NOMO-1 treated with DMSO at 0.1 percent for 48 hours (cell line): Measurements from ENCODE around the gene DOK1.

Experiments
- DNase-seq: peaks from one replicate; lab custom pipeline; 2025; ENCODE audit not compliant: unreplicated experiment; lab: John Stamatoyannopoulos, UW

The DOK1 gene

GRCh38 chr2:74553892-74554819 lies at the start of gene DOK1, which contains the start of gene LOXL3:
Gene DOK1 (plus strand): TSS chr2:74554720. CDS start chr2:74554755, 35 bp downstream.
Gene LOXL3 (minus strand): TSS chr2:74553942. CDS start chr2:74552634, 1,308 bp downstream.
- peak; percentile 66 for DNase-seq

- DNase-seq = no peak
Measured at GRCh38 chr2:74505448-74506246, 48.9 kb upstream of the DOK1 start.

DNA sequence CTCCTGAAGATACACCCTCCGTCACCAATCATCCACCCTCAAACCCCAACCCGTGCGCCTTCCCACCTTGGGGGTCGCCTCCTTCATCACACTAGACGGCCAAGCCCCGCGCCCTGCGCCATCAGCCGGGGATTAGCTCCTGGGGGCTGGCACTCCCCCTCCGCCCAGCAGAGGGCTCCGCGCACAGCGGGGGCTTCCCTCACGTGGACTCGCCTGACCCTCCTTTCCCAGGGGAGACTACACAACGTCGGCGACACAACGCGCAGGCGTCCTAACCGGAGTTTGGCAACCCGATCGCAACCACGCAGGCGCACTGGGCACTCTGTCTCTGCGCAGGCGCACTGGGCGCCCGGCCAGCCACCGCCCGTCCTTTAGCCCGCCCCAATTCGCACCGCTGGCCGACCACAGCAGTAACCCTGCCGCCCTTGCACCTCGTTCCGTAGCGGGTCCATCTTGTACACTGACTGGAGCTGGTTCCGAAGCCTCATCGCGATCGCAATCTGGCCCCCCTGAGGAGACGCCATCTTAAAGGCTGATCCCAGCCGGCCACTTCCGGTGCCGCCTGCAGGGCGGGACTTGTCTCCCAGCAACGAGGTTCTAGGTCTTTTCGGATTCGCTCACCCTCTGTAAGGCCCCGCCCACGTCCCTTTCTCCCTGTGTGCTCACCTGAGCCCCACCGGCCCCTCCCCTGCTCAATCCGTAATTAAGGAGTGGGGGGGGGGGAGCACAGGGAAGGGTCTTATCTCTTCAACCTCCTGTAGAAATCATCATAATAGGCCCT lies 47.2 kb upstream of the DOK1 start, which contains the start of gene PCGF1:
TSS of gene PCGF1 (minus strand) at position 551 of the 781 bp plus-strand sequence. CDS start at position 524, 27 bp downstream.
- DNase-seq = peak; percentile 93

GRCh38 chr2:74507926-74508520 lies 46.5 kb upstream of the DOK1 start:
- DNase-seq = no peak

DNA sequence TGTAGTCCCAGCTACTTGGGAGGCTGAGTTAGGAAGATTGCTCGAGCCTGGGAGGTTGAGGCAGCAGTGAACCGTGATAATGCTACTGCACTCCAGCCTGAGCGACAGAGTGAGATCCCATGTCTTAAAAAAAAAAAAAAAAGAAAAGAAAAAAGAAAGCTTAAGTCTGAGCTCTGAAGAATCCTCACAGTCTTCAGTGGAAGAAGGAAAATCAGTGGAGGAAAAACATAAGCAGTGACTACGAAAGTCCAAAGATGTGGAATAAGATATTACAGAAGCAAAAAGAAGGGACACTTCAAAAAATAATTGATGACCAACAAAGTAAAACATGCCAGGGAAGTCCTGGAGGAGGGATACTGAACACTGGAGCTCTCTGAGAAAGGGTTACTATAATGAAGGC lies 44.2 kb upstream of the DOK1 start:
- DNase-seq = no peak

DNA sequence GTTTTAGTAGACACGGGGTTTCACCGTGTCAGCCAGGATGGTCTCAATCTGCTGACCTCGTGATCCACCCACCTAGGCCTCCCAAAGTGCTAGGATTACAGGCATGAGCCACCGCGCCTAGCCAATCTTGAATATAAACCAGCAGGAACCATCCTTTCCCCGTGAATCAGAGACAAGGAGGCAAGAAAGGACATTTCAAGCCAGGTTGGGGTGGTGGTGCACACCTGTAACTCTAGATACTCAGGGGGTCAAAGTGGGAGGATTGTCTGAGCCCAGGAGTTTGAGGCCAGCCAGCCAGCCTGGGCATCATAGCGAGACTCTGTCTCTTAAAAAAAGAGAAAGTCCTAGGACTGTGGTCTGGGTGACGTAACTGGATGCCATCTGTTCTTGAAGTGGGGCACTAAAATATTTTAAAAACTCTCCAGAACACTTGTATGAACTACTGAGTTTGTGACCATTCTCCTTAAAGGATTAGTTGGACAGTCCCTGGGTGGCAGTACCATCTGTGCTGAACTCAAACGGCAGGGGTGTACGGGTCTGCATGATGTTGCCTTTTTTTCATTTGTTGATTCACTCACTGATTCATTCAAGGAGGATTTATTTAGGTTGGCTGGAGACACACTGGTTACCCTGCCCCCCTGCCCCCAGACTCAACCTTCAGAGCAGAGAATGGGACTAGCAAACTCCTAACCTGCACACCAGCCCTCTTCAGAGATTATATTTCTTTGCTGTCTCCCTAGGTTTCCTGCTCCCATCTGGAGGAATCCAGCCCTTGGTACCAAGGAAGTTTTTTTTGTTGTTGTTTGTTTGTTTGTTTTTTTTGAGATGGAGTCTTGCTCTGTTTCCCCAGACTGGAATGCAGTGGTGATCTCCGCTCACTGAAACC lies 43.2 kb upstream of the DOK1 start:
- no peak for DNase-seq

- no peak for DNase-seq
Measured at GRCh38 chr2:74512744-74513604, 41.5 kb upstream of the DOK1 start.

DNA sequence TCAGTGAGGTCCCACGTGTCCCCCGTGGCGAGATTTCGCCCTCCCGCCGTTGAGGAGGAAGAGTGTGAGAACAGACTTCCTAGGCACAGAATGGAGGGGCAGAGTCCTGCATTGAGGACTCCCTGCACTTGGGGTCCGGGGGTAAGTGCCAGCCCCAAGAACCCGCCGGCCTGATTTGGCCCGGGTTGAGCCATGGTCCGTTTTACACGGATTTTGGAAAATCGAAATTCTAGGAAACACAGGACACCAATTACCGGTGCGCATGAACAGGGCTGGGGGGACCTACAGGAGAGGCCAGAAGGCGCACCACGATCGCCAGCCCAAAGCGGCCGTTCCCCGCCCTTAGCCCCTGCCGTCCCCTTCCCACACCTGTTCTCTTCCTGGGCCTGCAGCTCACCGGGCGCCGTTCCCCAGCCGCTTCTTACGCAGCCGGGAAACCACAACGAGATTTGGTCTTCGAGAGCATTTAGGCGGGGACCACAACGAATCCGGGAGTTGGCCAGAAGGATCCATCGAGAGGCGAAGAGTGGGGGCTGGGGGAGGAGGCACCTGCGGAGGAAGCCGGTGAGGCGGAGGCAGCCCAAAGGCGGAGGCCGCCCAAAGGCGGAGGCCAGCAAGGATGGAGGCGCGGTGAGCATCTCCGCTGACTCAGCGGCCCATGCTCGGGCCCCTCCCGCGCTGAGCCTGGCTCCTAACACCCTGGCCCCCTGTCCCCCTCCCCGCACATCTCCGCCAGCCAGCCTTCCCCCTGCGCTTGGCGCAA lies 40.7 kb upstream of the DOK1 start:
- no peak for DNase-seq

DNA sequence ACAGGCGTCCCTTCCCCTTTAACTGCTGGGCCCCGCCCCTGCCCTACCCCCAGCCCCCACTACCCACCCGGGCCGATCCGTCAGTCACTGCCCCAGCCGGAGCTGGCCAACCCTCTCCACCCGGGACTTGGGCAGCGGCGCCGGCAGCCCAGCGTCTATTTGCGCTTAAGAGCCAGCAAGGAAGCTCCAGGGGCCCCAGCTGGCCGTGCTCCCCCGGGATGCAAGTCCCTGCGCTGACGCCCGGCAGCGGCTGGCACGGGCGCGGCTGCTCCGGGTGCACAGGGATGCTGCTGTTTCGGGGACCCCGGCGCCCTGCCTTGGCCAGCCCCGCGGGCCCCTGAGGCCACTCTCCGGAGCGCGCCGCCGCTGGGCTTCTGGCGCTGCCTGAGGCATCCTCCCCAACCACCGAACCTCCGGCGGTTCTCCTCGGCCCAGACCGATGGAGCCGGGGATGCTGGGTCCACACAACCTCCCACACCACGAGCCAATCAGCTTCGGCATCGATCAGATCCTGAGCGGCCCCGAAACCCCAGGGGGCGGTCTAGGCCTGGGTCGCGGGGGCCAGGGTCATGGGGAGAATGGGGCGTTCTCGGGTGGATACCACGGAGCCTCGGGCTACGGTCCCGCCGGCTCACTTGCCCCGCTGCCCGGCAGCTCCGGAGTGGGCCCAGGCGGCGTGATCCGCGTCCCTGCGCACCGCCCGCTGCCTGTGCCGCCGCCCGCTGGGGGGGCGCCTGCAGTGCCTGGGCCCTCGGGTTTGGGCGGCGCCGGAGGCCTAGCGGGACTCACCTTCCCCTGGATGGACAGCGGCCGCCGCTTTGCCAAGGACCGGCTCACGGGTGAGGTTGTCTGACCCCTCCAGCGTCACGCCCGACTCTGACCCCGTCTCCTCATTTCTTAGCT lies 39.9 kb upstream of the DOK1 start, which contains the start of gene TLX2:
TSS of gene TLX2 (plus strand) at position 83 of the 903 bp plus-strand sequence. CDS start at position 440, 357 bp downstream.
- DNase-seq = no peak

DNA sequence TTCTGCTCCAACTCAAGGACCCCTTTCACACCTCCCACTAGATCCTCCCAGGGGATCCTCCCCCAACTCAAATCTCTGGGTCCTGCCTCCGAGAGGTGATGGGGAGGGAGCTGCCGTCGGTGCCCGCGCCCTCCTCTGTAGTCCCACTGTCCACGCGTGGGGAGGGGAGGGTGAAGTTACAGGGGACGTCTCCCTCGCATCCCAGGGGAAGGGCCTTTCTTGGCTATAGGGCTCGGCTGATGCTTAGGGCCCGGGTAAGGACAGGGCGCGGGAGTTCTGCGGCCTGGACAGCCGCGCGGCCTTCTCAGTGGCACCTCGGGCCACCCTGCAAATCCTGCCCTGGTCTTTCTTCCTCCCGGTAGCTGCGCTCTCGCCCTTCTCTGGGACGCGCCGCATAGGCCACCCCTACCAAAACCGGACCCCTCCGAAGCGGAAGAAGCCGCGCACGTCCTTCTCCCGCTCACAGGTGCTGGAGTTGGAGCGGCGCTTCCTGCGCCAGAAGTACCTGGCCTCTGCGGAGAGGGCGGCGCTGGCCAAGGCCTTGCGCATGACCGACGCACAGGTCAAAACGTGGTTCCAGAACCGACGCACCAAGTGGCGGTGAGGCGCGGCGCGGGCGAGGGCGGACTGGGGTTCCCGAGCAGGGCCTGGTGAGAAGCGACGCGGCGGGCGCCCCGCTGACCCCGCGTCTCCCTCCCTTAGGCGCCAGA lies 39.1 kb upstream of the DOK1 start:
- no peak for DNase-seq

DNA sequence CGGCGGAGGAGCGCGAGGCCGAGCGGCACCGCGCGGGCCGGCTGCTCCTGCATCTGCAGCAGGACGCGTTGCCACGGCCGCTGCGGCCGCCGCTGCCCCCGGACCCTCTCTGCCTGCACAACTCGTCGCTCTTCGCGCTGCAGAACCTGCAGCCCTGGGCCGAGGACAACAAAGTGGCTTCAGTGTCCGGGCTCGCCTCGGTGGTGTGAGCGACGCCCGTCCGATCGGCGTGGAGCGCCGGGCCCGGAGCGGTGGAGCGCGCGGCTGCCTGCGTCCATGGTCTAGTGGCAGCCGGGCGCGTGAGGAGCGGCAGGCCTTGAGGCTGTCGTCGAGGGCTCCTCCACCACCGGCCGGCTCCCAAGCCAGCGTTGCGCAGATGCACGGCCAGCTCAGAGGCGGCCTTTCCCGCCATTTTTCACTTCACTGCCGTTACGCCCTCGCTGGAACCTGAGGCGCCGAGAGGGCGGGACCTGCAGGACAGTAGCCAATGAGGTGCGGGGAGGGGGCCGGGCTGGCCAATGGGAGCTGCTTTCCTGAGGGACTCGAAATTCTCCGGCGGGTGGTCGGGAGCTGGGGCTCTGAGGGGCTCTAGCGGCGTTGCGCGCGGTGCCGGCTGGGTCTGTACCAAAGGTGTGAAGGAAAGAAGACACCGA lies 38.4 kb upstream of the DOK1 start:
- no peak for DNase-seq

- DNase-seq = no peak
Measured at GRCh38 chr2:74516650-74517049, 37.9 kb upstream of the DOK1 start.

GRCh38 chr2:74522516-74522915 lies 32.0 kb upstream of the DOK1 start:
- DNase-seq = no peak

DNA sequence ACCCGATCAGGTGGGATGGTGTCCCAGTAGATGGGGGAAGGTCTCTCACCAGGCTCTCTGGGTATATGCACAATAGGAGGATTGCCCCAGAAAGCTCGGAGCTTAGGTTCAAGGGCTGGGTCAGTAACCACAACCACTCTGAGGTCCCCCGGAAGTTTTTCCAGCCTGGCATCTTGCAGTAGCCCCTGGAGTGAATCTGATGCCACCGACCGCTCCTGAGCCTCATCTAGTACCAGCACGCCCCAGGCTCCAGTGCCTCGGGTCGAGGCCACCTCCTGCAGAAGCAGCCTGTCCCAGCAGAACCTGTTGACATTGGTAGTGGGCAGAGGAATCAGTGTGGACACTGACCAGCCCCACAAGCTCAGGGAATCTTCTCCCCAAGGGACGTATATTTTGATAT lies 30.5 kb upstream of the DOK1 start:
- no peak for DNase-seq

GRCh38 chr2:74524955-74525716 lies 29.4 kb upstream of the DOK1 start:
- DNase-seq = no peak
